GM13977 (cell line): Measurements from ENCODE around the gene UNC45B.

Experiments
- DNase-seq: peaks from one replicate; pipeline ENCODE4 v3.0.0; 2012; ENCODE audit warnings: low spot score
- CTCF ChIP-seq: IDR thresholded peaks from 2 replicates; pipeline ENCODE4 v1.5.1; 2012; ENCODE audit warnings: mild to moderate bottlenecking, control low read depth; ENCODE audit not compliant: insufficient read depth; ENCODE audit errors: extremely low read depth, missing control alignments
- in situ Hi-C: fragments of 300-500 bp; cut with MboI; formaldehyde crosslinking; loops from one replicate; pipeline ENCODE4 v1.12.0; 2022; ENCODE audit warnings: low sequenced_read_pairs, low pct_unique_long_range_greater_than_20kb, mixed read lengths, inconsistent platforms; ENCODE audit not compliant: unreplicated experiment

UNC45B gene

DNA sequence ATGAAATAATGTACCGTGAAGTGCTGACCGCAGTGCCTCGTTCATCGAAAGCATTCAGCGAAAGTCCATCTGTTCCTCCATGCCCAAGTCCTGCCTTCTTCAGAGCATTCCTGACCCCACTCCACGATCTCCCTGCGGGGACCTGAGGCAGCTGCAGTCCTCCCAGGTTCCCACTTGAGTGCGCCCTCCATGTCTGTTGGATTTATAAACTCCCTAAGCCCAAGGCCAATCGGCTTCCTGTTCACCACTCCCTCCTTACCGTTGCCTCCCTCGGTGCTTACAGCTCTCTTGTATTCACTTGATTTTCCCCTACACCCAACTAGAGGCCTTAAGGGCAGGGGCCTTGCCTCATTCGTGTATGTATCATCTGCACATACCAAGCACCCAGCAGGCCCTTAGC is 30.8 kb upstream of the UNC45B start:
- in situ Hi-C loops: loop anchor here (10.0 to 25.0 kb wide), 2 partner anchors 582 to 705 kb away; no protein-coding TSS in a partner anchor
- no peak for DNase-seq
- TF ChIP-seq CTCF: no peak

GRCh38 chr17:35117984-35118383 is 29.6 kb upstream of the UNC45B start:
- TF ChIP-seq CTCF: peak; percentile 50
- peak; percentile 49 for DNase-seq
- in situ Hi-C loops: loop anchor here (10.0 to 25.0 kb wide), 2 partner anchors 583 to 706 kb away; no protein-coding TSS in a partner anchor

DNA sequence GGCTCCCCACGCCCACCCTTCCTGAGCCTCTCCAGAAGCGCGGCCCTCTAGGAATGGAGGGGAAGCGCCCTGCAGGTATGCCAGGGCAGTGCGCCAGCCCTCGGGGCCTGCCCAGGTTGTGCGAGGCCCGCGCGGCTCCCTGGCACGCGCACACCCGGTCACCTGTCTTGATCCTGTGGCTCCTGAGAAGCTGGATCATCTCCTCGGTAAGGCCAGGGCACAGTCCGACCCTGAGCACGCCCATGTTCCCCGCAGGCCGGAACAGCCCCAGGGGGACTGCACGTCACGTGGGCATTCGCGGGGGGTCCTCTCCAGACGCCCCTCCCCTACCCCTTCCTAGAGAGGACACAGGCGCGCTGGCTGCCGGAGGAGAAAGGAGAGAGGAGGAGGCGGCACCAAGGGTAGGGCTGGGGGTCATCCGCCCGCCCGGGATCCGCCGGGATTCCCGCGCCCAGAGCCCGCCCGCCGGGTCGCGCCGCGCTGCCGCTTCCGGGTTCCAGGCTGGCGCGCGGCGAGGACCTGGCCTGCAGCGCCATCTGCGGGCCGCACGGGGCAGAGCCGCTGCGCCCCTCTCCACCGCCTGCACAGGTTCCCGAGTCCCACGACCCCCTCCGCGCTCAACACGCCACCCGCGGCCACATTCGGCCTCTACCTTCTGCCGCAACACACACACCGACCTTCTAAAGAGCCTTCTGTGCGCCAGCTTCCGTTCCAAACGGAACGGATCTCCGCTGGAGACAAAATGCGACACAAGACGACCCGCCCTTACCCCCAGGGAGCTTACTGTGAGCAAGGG is 28.0 kb upstream of the UNC45B start, which contains the start of gene RAD51D:
Gene RAD51D, minus strand, starts transcription at position 491 of the 796 bp plus-strand sequence. Its CDS starts 247 bp downstream, at position 244.
- peak; percentile 98 for TF ChIP-seq CTCF
- DNase-seq: peak; percentile 94
- in situ Hi-C loops: loop anchor here (10.0 to 25.0 kb wide), 2 partner anchors 585 to 707 kb away; no protein-coding TSS in a partner anchor

DNA sequence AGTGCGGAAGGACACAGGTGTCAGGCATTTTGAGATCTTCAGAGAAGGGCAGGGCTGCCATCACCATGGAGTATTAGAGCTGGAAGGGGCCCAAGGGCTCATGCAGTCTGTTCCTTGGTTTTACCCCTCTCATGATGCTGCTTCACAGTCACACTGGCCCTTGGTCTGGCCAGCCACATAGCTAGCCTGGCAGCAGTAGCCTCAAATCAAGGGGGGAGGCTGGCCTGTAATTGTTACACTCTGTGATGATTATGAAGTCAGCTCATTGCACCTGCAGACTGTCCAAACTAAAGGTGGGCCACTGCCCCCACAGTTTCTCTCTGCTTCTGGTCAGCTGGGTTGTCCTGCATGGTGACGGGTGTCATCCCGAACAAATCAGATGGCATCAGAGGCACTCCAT is 26.3 kb upstream of the UNC45B start, which contains the start of gene FNDC8:
Gene FNDC8, plus strand, starts transcription at position 301 of the 400 bp plus-strand sequence. Its CDS starts 79 bp downstream, at position 380.
- no peak for TF ChIP-seq CTCF
- in situ Hi-C loops: loop anchor here (25.0 kb wide), 1 partner anchor 709 kb away; no protein-coding TSS in a partner anchor
- DNase-seq: no peak

DNA sequence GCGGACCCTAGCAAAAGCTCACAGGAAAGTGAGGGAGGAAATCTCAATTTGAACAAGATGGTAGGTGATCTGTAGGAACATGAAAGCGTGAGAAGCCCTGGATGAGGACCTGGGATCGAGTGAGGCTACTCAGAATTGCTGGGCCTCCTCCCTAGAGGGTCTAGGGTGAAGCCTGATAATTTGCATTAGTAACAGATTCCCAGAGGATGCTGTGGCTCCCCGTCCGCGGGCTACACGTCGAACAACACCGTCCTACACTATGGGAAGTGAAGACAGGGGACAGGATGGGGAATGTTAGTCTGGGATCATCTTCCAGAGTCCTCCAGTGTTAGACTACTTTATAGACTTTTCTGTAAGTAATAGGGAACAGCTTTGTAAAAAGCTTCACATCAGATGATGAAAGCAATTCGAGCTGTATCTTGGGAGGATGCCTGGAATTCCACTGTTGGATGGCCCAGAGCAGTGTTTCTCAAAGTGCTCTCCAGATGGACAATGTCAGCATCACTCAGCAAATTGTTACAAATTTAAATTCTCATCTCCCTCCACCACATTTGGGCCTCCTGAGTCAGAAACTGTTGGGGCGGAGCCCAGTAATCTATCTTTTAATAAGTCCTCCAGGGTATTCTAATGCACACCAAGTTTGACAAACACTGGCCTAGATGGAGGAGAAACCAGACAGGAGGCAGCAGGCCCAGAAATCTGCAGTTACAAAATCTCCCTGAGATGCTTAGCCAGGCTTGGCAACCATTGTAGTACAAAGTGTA is 19.7 kb upstream of the UNC45B start:
- TF ChIP-seq CTCF: no peak
- in situ Hi-C loops: no loop called here
- no peak for DNase-seq

DNA sequence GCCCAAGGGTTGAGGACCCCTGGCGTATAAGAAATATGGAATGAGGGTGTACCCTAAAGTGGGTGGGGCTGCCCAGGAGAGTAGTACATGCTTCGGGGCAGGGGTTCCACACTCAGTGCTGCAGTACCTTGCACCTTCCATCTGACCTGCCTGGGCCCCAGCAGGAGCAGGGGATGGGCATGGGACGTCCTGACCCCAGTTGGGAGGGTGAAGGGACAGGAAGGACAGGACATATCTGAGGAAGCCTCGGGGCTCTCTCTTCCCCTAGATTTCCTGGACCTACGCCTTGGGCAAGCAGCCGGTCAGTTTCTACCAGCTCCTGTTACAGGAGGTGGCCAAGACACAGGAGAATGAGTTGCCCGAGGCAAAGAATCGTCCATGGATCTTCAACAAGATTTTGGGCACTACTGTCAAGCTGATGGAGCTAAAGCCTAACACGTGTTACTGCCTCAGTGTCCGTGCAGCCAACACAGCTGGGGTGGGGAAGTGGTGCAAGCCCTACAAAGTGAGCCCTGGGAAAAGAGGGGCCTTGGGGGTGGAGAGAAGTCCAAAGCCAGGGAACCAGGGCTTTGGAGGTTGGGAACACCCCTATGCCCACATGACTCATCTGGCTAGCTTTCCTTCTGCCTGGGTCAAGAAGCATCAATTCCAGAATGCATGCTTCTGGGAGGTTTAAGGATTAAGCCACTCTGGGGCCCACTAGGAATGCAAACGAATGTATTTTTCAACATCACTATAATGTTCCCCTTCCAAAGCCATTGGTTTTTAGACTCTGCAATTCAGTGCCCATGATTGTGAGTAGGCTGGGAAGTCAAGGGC is 18.3 kb upstream of the UNC45B start:
- no peak for TF ChIP-seq CTCF
- DNase-seq: no peak
- in situ Hi-C loops: no loop called here
